Kasumi-1 (cell line): ENCODE data around the gene NPTXR.
"Not testable (repeated sequence)": the region's sequence is repeated elsewhere in the genome, so short reads cannot be mapped to it uniquely, and the experiment has no call there.

Source experiments
- DNase-seq, 2 experiments: peaks; one replicate each; lab custom pipeline; 2025; lab: John Stamatoyannopoulos, UW

Gene NPTXR

DNA sequence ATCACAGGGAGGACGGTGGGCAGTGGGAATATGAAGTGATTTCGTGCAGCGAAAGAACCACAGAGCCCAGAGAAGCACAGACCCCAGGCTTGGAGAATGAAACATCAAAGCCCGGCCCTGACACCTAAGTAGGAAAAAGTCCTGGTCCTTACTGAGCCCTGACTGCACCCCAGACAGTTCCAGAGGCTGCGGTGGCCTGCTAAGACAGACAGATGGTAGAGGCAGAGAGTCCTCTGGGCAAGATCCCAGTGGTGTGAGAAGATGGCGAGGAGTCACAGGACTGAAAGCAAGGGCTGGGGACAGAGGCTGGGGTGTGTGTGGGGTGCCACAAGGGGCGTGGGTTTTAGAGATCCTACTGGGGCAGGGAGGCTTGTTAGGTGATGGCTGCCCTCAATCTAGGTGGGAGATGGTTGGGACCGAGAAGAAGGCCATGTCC lies 24.5 kb upstream of the NPTXR start:
- no peak for DNase-seq

DNA sequence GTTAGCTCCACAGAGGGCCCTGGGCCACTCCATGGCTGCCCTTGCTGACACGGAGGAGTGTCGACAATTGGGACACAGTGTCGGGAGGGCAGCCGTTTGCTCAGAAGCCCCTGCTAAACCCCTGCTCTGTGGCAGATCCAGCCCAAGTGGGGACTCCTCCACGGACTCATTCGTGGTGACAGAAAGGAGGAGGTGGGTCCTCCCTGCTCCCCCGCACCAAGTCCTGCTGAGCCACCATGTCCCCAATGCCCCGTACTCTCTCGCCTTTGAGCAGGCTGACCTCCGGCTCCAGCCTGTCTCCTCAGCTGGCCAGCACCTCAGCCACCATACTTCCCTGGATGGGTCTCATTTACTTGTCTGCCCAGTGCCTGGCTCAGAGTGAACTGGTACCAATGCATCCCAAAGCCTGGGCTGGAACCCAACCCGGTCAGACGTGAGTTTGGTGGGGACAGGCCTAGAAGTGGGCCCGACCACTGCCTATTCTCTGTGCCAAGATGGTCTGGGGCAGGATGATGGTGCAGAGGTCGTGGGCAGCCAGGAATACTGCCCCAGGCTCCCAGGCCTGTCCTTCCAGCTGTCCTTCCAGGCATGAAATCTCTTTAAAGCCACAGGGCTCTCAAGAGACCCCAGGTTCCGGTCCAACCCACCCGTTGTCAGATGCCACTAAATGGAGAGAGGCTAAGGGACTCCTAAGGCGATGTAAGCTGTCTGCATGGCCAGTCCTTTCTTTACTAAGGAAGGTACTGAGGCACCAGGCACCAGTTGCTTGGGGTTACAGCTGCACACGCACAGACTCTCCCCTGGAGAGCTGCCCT lies 23.9 kb upstream of the NPTXR start:
- DNase-seq: no peak

DNA sequence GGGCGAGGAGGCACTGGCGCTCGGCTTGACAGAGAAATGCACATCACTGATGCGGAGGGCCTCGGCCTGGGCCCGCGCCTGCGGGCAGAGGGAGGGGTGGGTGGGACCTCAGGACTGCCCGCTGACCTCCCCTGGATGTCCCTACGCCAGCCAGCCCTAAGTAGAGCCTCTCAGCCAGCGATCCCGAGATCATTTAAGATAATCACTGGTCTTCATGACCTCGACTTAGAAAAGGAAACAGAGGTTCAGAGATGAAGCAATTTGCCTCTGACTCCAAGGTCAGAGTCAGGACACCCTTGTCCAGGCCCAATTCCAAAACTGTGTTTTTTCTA lies 23.3 kb upstream of the NPTXR start:
- DNase-seq: no peak

DNA sequence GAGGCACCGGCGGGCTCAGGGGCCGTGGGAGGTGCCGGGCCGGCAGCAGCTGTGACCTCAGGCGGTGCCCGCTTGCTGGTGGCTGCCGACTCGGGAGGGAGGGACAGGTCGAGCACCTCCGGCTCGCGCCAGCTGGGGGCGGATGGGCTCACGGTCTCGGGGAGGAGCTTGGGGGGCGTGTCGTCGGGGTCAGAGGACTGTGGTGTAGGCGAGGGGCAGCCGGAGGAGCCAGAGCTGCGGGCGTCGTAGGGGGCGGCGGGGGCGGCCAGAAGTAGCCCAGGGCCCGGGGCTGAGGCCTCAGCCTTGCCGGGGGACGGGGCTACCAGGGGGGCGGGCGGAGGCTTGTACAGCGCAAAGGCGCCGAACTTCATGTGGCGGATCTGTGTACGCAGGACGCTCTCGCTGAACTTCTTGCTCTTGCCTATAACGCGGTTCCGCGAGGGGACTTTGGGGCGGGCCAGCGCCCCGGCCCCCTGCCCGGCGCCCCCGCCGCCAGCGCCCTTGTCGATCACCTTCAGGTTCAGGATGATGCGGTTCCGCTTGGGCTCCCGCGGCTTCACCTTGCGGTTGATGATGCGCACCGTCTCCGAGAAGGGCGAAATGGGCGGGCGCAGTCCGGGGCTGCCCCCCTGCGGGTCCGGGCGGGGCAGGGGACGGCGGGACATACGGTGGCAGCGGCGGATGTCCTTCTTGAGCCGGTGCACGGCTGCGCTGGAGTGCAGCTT lies 22.7 kb upstream of the NPTXR start:
- DNase-seq: no peak

DNA sequence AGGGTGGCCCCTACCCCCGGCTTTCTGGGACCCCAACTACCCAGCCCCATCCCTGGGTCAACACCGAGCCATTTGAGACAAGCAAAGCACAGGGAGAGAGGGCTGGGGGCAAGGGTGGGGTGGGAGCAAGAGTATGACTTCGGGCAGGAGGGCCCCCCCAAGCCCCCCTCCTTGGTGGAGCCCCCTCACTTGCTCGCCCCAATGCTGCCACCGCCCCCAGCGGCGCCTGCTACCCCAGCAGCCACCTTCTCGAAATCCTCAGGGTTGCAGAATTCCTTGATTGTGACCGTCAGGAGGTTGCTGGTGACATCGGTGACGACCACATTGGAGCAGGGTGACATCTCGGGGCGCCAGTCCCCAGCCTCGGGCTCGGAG lies 22.2 kb upstream of the NPTXR start:
- no peak for DNase-seq

DNA sequence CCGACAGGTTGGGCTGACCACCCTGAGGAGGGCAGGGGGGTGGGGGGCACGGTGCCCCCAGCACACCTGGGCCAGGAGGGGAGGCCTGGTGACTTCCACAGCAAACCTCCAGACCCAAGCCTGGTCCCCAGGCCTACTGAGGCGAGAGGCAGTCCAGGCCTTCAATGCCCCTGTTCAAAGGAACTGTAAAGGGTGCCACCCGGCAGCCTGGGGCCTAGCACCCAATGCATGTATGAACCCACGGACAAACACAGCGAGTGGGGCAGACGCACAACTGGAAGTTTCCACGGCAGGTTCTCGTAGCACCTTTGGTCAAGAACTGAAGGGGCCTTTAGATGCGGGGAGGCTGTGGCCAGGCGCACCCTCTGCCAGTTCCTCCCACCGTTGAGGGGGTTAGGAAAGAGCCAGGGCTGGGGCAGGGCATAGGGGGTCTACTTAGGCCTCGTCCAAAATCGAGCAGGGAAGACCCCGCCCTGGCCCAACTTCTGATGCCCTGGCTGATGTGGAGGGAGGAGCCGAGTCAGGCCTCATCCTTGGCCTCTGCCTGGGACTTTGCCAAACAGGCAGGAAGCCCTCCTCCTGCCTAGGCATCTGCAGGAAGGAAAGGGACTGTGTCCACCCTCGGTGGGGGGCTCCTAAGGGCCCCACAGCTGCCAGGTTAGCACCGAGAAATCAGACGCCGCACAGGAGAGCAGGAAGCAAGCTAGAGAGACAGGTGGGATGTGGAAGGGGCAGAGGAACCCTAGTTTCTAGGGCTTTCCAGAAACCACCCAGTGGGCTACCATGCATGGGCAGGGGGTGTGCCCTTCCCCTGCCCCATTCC lies 21.6 kb upstream of the NPTXR start:
- DNase-seq: no peak

DNA sequence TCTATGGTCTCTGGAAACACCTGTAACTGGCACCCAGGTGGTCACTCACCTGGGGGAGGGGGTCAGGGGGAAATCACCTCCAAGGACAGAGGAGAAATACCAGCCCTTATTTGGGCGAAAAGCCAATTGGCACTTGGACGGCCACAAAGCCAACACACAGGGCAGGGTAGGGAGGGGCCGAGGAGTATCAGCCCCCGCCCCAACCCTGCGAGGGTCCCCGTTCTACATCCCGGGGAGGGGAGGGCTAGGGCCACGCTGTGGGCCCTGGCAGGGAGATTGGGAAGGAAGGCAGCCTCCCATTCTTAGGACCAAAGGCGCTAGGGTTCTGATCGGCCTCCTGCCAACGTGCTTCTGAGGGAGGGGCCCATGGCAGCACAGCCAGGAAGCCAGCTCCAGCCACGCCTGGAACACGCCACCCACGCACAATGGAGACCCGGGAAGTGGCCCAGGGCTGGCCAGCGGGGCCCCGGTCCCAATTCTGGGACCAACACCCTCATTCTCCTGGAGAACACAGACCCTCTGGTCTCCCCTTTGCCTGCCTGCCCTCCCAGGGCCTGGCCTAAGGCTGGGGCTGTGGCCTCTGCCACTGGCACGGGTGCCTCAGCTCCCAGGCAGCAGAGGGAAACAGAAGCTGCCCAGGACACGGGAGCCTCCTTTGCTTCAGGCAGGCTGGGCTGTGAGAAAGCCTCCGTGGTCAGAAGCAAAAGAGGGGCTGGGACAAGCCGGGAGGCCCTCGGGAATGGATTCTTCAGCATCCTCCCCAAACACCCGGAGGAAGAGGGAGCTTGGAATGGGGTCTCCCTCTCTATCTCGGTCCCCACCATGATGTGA lies 20.7 kb upstream of the NPTXR start:
- DNase-seq: no peak

DNA sequence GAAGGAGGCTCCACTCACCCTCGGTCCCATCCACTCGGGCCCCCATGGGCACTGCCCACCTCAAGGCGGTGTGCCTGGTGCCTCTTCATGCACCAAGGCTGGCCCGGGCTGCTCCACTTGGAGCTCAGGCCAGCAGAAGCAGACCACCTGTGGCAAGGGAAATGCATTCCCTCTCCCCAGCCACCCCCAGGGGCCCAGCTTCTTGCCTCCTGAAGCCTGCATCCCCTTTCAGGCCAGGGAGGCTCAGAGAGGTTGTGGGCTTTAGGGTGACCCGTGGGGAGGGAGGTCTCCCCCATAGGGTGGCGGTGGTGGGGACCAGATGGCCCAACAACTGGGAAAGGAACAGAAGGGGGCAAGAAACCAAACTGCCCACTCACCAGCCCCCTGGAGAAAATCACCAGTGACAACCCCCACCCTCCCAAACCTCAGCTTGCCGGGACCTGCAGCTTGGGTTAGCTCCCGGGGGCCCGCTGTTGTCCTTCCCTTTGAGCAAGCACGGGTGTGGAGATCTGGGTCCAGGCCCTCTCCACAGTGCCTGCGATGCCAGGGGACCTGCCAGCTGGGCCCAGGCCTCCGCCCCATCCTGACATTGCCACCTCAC lies 19.8 kb upstream of the NPTXR start:
- DNase-seq: no peak

DNA sequence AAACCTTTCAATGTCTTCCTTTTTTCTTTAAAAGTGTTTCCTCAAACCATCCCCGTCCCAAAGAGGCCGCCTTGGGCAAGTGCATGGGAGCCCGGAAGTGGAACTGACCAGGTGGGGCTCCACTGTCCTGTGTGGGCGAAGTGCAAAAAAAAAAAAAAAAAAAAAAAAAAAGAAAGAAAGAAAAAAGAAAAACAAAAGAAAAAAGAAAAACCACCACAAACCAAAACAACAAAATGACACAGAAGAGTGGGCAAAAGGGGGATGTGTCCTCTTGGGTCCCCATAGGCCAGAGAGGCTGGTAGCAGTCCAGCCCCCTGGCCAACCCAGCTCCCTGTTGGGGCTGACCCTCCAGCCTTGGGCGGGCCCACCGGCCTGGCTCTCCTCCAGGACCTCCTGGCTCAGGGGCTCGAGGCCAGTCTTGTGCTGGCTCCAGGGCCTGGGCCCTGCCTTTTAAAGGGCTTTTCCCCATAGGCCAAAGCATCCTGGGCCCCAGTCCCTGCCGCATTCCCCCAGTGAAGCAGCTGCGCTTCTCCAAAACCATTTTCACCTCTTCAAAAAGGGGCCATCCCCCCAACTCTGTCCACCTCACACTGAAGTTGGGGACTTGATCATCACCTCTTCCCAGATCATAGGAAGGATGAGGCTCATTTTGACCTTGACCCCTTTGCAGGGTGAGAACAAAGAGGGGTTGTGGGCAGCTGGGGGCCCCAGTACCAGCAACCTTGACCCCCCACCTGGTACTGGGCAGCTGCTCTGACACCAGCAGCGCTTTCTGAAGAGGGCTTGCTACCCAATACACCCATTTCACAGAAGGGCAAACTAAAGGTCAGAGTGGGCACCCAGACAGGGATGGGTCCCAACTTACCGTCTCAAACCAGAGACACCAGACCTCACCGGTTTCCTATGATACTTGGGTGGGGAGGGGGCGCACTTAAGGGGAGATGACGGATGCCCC lies 18.8 kb upstream of the NPTXR start:
- DNase-seq: no peak

DNA sequence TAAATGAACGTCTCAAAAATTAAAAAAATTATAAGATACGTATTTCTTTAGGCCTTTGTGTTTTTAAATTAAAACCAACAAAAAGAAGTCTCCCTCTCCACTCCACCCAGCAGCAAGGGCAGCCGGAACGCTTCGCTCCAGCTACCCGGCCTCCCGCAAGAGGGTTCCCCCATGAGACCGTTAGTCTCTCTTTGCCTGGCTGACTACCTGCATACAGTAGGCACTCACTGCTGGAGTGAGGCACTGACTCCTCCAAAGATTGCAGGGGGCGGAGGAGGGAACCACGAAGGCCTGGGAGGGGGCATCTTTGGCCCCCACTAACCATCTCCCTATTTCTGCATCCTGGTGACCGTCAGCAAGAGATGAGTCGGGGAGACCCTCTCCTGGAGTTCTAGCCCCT lies 18.1 kb upstream of the NPTXR start:
- no peak for DNase-seq

DNA sequence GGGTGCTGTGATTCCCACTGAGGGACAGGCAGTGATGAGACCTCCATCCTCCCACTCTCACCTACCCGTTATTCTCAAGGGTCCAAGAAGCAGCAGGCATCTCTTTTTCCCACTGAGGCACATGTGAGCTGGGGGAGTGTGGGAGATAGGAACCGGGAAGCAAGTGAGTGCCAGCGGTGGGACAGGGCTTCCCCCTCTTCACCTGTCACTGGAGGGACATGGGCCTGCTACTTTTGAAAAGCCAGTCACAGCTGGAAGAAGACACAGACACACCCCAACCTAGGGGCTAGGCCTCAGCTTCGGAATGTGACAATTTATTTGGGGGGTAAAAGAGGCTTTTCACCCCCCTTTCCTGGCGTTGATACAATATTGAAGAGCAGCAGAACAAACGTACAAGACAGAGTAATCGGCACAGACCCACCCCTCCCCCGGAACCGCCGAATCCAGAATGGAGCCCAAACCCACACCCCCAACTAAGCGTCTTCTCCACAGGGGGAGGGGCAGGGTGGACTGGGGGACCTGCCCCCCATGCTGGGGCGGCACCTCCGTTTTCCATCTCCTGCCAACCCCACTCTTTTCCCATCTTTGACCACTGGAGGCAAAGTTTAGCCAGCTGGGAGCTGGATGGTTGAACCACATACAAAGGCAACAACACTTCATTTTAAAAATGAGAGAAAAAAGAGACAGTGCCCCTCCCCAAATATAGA lies 17.5 kb upstream of the NPTXR start:
- DNase-seq: no peak

DNA sequence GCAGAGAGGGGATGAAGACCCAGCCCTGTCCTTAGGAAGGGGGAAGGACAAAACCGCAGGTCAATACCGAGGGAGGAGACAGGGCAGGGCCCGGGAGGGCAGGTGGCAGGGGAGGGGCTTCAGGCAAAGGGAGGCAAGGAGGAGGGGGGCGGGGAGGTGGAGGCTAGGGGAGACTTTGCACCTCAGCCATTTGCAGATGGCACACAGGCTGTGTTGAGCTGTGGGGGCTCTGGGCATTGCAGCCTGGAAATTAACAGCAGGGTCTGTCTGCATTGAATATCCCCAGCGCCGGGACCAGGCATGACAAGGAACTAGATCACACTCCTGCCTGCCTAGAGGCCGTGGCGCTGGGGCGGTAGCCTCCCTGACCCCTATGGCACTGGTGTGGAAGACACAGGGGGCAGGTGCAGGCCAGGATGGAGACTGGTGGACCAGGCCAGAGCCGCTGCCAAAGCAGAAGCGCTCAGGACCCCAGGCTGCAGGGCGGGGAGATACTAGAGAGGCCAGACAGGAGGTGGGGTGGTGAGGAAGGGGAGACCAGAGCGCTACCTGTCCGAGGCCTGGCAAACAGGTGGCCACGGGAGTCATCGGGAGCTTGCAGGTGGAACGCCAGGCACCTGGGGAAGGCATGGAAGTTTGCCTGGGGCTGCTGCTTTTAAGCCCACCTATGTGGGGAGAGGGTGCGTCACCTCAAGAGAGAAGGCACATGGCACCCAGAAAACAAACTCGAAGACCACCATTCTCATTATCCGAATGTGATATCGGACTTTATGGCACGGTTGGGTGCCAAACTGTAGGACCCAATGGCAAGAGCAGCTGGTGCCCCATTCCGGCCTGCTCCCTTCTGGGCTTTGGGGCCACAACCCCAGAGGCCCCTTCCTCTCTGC lies 16.7 kb upstream of the NPTXR start:
- no peak for DNase-seq

DNA sequence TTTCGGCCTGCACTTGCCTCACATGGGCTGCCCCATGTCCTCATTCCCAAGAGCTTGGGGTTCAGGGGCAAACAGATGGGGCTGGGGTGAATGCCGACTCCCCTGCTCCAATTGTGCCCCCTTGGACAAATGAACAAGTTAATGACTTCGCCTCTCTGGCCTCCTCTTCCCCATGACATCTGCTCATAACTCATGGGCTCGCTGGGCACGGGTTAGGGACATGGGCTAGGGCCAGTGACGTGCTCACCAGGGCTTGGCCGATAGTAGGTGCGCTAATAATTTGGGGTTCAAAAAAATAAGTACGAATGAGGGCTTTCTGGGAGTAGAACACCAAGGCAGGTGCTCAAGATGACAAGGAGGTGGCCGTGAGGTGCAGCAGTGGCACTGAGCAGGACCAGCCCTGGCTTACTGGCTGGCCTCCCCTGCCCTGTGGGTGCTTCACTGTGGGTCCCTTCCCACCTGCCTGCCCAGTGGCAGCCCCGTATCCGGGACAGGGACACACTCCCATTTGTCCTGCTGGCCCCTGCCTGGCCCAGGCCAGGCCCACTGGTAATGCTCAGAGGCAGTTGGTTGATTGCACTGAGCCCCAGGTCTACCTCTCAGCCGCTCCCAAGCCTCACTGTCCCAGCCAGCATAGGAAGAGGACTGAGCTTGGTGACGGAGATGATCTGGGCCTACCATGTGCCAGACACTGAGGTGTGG lies 15.9 kb upstream of the NPTXR start:
- no peak for DNase-seq

DNA sequence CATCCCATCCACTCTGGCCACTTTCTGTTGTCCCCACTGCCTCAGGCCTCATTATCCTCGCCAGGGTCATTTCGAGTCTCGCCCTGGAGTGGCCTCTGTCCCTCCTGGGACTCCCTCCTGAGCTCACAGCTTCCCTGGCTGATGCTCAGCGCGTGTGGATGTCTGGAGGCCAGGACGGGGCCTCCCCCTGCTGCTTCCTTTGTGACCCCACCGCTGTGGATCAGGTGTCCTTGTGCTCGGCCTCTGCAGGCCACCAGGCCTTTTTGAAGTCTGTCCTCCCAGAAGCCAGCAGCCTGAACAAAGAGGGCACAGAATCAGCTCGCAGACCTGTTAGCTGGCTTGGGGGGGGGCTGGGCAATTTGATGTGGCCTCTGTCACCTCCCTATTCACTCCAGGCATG lies 14.7 kb upstream of the NPTXR start:
- DNase-seq: no peak

DNA sequence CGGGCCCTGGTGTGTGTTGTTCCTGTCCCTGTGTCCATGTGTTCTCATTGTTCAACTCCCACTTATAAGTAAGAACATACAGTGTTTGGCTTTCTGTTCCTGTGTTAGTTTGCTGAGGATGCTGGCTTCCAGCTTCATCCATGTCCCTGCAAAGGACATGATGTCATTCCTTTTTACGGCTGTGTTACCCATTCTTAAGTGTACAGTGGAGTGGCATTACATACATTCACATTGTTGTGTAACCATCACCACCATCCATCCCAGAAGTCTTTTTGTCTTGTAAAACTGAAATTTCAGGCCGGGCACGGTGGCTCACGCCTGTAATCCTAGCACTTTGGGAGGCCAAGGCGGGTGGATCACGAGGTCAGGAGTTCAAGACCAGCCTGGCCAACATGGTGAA lies 10.6 kb upstream of the NPTXR start:
- DNase-seq: not testable (repeated sequence)

DNA sequence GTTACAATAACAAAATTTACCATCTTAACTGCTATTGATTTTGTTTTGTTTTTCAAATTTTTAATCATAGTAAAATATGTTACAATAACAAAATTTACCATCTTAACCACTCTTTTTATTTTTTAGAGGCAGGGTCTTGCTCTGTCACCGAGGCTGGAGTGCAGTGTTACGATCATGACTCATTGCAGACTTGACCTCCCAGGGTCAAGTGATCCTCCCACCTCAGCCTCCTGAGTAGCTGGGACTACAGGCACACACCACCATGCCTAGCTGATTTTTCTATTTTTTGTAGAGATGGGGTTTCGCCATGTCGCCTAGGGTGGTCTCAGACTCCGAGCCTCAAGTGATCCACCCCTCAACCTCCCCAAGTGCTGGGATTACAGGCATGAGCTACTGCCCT lies 10.1 kb upstream of the NPTXR start:
- not testable (repeated sequence) for DNase-seq

DNA sequence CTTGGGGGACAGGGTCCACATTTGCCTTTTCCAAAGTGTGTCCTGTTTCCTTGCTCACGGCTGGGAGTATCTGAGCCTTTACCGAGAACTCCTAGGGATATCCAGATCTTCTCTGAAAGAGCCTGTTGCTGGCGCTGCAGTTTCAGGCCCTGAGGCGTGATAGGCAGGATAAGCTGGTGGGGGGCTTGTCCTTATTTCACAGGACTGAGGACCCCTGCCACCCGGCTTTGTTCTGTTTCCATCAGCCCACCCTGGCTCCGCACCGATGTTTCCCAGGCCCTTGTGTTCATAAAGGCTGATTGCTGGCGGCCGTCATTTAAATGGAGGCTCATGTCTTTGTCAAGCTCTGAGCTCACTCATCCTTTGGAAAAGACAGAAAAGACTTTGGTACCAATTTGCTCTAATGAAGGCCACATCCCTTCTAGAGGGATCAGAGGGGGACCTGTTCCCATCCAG lies 9.4 kb upstream of the NPTXR start:
- DNase-seq: no peak

DNA sequence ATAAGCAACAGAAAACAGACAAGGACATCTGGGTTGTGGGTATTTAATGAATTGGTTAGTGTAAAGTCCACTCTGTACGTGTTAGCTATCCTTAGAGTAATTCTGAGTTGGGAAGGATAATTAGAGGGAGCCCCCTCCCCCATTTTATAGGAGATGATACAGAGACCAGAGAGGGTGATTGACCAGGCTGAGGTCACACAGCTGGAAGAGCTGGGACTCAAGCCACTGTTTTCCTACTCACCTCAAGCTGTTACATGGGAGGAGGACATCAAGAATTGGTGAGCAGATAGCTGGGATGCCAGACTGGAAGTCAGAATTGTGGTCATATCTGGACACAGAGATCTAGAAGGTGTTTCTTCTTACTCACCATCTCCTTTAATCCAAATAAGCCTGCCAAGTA lies 8.7 kb upstream of the NPTXR start:
- no peak for DNase-seq
